ENCODE results near the gene MYT1. TPM values are rescaled to one million over a fixed set of nuclear protein-coding genes. Genes with fewer than 3 reads are reported as not detected.

The MYT1 gene
- total and polyA plus RNA-seq, 2 of the 13 experiments (the other 11 are each of a cell fraction or from before 2014, with no cell fraction given) = 0.58 to 2.5 TPM

DNA sequence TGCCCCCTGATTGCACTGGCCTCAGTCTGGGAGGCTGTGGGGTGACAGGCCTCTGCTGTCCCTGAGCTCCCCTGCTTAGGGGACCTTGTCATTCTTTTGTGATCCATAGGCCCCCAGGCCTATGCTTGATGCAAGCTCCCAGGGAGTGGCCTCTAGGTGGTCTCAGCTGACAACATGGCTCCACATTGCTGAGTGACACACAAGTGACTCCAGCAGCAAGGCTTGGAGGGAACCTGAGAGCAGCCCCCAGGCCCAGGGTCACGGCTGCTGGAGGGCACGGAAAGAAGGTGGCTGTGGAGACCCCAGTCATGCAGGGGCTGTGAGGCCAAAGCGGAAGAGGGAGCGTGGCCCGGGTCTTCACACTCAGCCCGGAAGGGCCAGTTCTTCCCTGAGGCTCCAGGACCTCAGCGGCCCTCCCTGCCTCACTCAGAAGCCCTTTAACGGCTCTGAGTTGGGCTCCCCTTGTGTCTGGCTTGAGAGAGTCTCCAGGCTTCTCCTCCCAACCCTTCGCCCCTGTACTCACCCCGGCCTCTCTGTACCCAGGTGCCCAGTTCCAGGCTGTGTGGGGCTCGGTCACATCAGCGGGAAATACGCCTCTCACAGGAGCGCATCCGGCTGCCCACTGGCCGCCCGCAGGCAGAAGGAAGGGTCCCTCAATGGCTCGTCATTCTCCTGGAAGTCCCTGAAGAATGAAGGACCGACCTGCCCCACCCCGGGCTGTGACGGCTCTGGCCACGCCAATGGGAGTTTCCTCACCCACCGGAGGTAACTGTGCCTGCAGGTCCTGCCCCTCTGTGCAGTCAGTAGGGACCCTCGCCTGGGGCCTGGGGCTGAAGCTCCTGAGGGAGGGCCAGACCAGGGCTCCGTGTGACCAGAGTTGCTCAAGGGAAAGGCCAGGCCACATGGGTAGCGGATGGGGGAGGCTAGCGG, 67.6 kb downstream of the MYT1 start (continued):
- TF ChIP-seq ZNF589 (CRISPR knock-in tag; conservative IDR thresholded peaks at IDR 0.05) (0 out of 2 replicates have a peak, but pooled peaks have one; percentile 39), FOXK1 (CRISPR knock-in tag; IDR thresholded peaks at IDR 0.05; ENCODE audit: borderline replicate concordance, low read depth) (no peak), ZNF224 (CRISPR knock-in tag; IDR thresholded peaks at IDR 0.05) (no peak)

DNA sequence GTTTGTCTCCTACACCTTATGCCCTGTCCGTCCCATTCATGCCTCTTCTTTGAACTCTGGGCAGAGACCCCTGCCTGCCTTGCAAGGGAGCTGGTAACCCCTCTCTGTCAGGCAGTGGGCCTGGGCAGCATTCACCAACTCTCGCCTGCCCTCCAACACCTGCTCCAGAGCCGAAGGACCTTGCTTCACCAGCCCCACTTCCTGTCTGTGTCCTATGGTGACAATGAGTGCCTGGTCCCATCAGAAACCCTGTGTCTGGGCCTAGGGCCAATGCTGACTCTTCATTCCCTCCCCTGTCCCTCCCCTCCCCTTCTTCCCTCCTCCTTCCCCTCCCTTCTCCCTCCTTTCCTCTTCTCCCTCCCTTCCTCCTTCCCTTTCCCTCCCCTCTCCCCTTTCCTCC, 68.5 kb downstream of the MYT1 start:
- DNase-seq (ENCODE audit: low spot score) = no peak
- peak; percentile 97 for TF ChIP-seq PCBP2 (optimal IDR thresholded peaks at IDR 0.05; ENCODE audit: low read depth, low read length, poor library complexity, severe bottlenecking)
- no peak for TF ChIP-seq ZBTB21 (CRISPR knock-in tag; IDR thresholded peaks at IDR 0.05)
- TF ChIP-seq, protein P1, sequence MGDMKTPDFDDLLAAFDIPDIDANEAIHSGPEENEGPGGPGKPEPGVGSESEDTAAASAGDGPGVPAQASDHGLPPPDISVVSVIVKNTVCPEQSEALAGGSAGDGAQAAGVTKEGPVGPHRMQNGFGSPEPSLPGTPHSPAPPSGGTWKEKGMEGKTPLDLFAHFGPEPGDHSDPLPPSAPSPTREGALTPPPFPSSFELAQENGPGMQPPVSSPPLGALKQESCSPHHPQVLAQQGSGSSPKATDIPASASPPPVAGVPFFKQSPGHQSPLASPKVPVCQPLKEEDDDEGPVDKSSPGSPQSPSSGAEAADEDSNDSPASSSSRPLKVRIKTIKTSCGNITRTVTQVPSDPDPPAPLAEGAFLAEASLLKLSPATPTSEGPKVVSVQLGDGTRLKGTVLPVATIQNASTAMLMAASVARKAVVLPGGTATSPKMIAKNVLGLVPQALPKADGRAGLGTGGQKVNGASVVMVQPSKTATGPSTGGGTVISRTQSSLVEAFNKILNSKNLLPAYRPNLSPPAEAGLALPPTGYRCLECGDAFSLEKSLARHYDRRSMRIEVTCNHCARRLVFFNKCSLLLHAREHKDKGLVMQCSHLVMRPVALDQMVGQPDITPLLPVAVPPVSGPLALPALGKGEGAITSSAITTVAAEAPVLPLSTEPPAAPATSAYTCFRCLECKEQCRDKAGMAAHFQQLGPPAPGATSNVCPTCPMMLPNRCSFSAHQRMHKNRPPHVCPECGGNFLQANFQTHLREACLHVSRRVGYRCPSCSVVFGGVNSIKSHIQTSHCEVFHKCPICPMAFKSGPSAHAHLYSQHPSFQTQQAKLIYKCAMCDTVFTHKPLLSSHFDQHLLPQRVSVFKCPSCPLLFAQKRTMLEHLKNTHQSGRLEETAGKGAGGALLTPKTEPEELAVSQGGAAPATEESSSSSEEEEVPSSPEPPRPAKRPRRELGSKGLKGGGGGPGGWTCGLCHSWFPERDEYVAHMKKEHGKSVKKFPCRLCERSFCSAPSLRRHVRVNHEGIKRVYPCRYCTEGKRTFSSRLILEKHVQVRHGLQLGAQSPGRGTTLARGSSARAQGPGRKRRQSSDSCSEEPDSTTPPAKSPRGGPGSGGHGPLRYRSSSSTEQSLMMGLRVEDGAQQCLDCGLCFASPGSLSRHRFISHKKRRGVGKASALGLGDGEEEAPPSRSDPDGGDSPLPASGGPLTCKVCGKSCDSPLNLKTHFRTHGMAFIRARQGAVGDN (CRISPR knock-in tag; IDR thresholded peaks at IDR 0.05) = 0 out of 2 replicates have a peak, but pooled peaks have one; percentile 29
- 0 out of 2 replicates have a peak, but pooled peaks have one; percentile 14 for TF ChIP-seq RARA (CRISPR knock-in tag; IDR thresholded peaks at IDR 0.05)
- peak; percentile 74; the same call in 1 of the 2 replicates for TF ChIP-seq ZSCAN25 (CRISPR knock-in tag; IDR thresholded peaks at IDR 0.05)
- 0 out of 2 replicates have a peak, but pooled peaks have one; percentile 35 for TF ChIP-seq MIER3 (CRISPR knock-in tag; IDR thresholded peaks at IDR 0.05; ENCODE audit: borderline replicate concordance)
- TF ChIP-seq, protein P2, sequence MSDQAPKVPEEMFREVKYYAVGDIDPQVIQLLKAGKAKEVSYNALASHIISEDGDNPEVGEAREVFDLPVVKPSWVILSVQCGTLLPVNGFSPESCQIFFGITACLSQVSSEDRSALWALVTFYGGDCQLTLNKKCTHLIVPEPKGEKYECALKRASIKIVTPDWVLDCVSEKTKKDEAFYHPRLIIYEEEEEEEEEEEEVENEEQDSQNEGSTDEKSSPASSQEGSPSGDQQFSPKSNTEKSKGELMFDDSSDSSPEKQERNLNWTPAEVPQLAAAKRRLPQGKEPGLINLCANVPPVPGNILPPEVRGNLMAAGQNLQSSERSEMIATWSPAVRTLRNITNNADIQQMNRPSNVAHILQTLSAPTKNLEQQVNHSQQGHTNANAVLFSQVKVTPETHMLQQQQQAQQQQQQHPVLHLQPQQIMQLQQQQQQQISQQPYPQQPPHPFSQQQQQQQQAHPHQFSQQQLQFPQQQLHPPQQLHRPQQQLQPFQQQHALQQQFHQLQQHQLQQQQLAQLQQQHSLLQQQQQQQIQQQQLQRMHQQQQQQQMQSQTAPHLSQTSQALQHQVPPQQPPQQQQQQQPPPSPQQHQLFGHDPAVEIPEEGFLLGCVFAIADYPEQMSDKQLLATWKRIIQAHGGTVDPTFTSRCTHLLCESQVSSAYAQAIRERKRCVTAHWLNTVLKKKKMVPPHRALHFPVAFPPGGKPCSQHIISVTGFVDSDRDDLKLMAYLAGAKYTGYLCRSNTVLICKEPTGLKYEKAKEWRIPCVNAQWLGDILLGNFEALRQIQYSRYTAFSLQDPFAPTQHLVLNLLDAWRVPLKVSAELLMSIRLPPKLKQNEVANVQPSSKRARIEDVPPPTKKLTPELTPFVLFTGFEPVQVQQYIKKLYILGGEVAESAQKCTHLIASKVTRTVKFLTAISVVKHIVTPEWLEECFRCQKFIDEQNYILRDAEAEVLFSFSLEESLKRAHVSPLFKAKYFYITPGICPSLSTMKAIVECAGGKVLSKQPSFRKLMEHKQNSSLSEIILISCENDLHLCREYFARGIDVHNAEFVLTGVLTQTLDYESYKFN (CRISPR knock-in tag; conservative IDR thresholded peaks at IDR 0.05) = no peak
- peak; percentile 33; the same call in 1 of the 2 replicates for TF ChIP-seq CEBPB (IDR thresholded peaks at IDR 0.05; ENCODE audit: borderline replicate concordance, low read depth, low read length)
- TF ChIP-seq GABPB1 (CRISPR knock-in tag; IDR thresholded peaks at IDR 0.05) = peak; percentile 26; the same call in 1 of the 2 replicates
- 0 out of 2 replicates have a peak, but pooled peaks have one; percentile 36 for TF ChIP-seq ZFYVE20 (CRISPR knock-in tag; IDR thresholded peaks at IDR 0.05; ENCODE audit: borderline replicate concordance, low read depth)

More for the DNA sequence above, 68.5 kb downstream of the MYT1 start:
- ATAC-seq = peak; percentile 10
- no TSS peak for BruUV-seq (replicated peaks)
- Histone ChIP-seq H3K9me3 (ENCODE audit: low read length) (no peaks in the 10 kb centered on the region), H4K20me1 (ENCODE audit: insufficient read depth, low read length) (no peaks in the 10 kb centered on the region), H2AFZ (ENCODE audit: low read length) (no peak overlapping the region), H3K36me3 (replicated peaks in 1 of 2; ENCODE audit: control insufficient read depth in 1 of 2, insufficient read depth in 2 of 2, low read length in 2 of 2) (no peaks in the 10 kb centered on the region), H3K4me3 (replicated peaks in 1 of 3; ENCODE audit: insufficient read depth in 1 of 3, low read depth in 2 of 3, low read length in 3 of 3) (no peak overlapping the region; a peak in 1 of 6 replicates), H3K4me1 (ENCODE audit: insufficient read depth, low read length) (peaks cover 47% of the 10 kb centered on the region), H3K27ac (ENCODE audit: extremely low read length, insufficient read depth, low read length) (no peak overlapping the region), H3K4me2 (ENCODE audit: low read depth, low read length) (no peak overlapping the region), H3K27me3 (ENCODE audit: control insufficient read depth in 1 of 2, insufficient read depth in 2 of 2, low read length in 2 of 2) (peaks cover 5 to 29% of the 10 kb centered on the region in 2 experiments; a peak in 3 of 5 replicates), H3K79me2 (ENCODE audit: insufficient read depth, low read length) (no peaks in the 10 kb centered on the region), H3K9ac (ENCODE audit: insufficient read depth, low read depth, low read length) (no peak overlapping the region)
- POLR2A ChIA-PET = interaction anchor here (1.0 to 2.4 kb wide), 2 partner anchors 10 to 23 kb away, joined by 3 to 9 read pairs; no protein-coding TSS in a partner anchor
- 41% methylated on average over 3 of the region's 3 CpGs for WGBS (ENCODE audit: low lambda C conversion rate)
- in situ Hi-C loops (cut with HindIII; ENCODE audit: extremely low pct_ligation_motif_present, low pct_unique_long_range_greater_than_20kb) (no loop called here), intact Hi-C loops (cut with micrococcal nuclease; ENCODE audit: unreplicated experiment) (no loop called here)
- CTCF ChIA-PET (ENCODE audit: low intra/inter-chr PET ratio, low total read pairs) = no interaction called here
- FAIRE-seq = no peak

All from HepG2 (cell line).